HG03025 (cell line): Measurements from ENCODE around the gene BRDT.

Experiments
- ATAC-seq: cut with Tn5 transposase; IDR thresholded peaks from one replicate; pipeline ENCODE4 v1.9.1; 2021; ENCODE audit warnings: mild to moderate bottlenecking, moderate library complexity; ENCODE audit not compliant: unreplicated experiment, low FRiP score

The BRDT gene

GRCh38 chr1:91949356-91949699 is at the start of gene BRDT:
Gene BRDT (plus strand): TSS chr1:91949401. CDS start chr1:91962755, 13,354 bp downstream.
- no peak for ATAC-seq

GRCh38 chr1:91900562-91900961 is 48.6 kb upstream of the BRDT start:
- no peak for ATAC-seq

- ATAC-seq = no peak
Observed at GRCh38 chr1:91901231-91901630, 48.0 kb upstream of the BRDT start.

- no peak for ATAC-seq
Observed at GRCh38 chr1:91912266-91912665, 36.9 kb upstream of the BRDT start.

GRCh38 chr1:91913018-91913417 is 36.2 kb upstream of the BRDT start:
- no peak for ATAC-seq

GRCh38 chr1:91916046-91916445 is 33.2 kb upstream of the BRDT start:
- no peak for ATAC-seq

GRCh38 chr1:91916811-91917460 is 32.3 kb upstream of the BRDT start:
- no peak for ATAC-seq

GRCh38 chr1:91919962-91920361 is 29.2 kb upstream of the BRDT start:
- ATAC-seq = no peak

- ATAC-seq = no peak
Observed at GRCh38 chr1:91924146-91924545, 25.1 kb upstream of the BRDT start.

- ATAC-seq = no peak
Observed at GRCh38 chr1:91925644-91926435, 23.4 kb upstream of the BRDT start.

GRCh38 chr1:91928026-91928425 is 21.2 kb upstream of the BRDT start:
- ATAC-seq = no peak

GRCh38 chr1:91929250-91929649 is 20.0 kb upstream of the BRDT start:
- no peak for ATAC-seq

GRCh38 chr1:91937613-91938012 is 11.6 kb upstream of the BRDT start:
- no peak for ATAC-seq

GRCh38 chr1:91940496-91940895 is 8.7 kb upstream of the BRDT start:
- no peak for ATAC-seq

GRCh38 chr1:91944087-91944486 is 5.1 kb upstream of the BRDT start:
- no peak for ATAC-seq

GRCh38 chr1:91948097-91948496 is 1.1 kb upstream of the BRDT start:
- ATAC-seq = no peak

- no peak for ATAC-seq
Observed at GRCh38 chr1:91948501-91949355, 473 bp upstream of the BRDT start.

- no peak for ATAC-seq
Observed at GRCh38 chr1:91952187-91952586, 3.0 kb downstream of the BRDT start.

- no peak for ATAC-seq
Observed at GRCh38 chr1:91958926-91959325, 9.7 kb downstream of the BRDT start.

GRCh38 chr1:91968334-91968733 is 19.1 kb downstream of the BRDT start:
- ATAC-seq = no peak

- ATAC-seq = no peak
Observed at GRCh38 chr1:91979383-91979782, 30.2 kb downstream of the BRDT start.
